Endothelial cell of umbilical vein (primary cell): ENCODE data around the gene SLC5A5. TPM values are rescaled to one million over a fixed set of nuclear protein-coding genes. Genes with fewer than 3 reads are reported as not detected.

Source experiments
- BruUV-seq: library from RNA; stranded (reverse); fragments of 400-500 nt; replicated peaks from 2 replicates; lab custom pipeline; 2021; lab: Mats Ljungman, UMichigan
- CTCF ChIA-PET: fragments of 300-600, 350-600 bp; sonication (Branson Sonifier 250); formaldehyde crosslinking; loops from one replicate; lab custom pipeline; 2021; ENCODE audit warnings: antibody characterized with exemption, inconsistent platforms; lab: Charles Lee
- POLR2A ChIA-PET: fragments of 300-600, 350-600 bp; sonication (Branson Sonifier 250); formaldehyde crosslinking; loops from one replicate; lab custom pipeline; 2021; ENCODE audit warnings: antibody characterized with exemption, inconsistent platforms; lab: Charles Lee
- DNase-seq: peaks from one replicate; pipeline ENCODE4 v3.0.0-alpha.2; 2011; ENCODE audit warnings: low read depth, low spot score
- FAIRE-seq: peaks from 2 replicates; lab custom pipeline; 2011; peaks lifted over from hg19 to GRCh38; lab: Jason Lieb, UNC
- H2AFZ ChIP-seq: 2 replicates; pipeline ENCODE4 v1.6.0; 2012; ENCODE audit warnings: low read depth, low read length, control low read depth, inconsistent platforms
- H3K27ac ChIP-seq: 2 replicates; pipeline ENCODE4 v1.5.1; 2011; ENCODE audit warnings: low read depth, mild to moderate bottlenecking, control low read depth, low read length, moderate library complexity; ENCODE audit not compliant: insufficient read depth
- H3K27me3 ChIP-seq, 2 experiments: 2 replicates each; pipeline versions ENCODE4 v1.6.0 to v1.6.1; 2011; ENCODE audit warnings: low read length in 2 of 2, mixed read lengths in 1 of 2; ENCODE audit not compliant: control insufficient read depth in 2 of 2, insufficient read depth in 2 of 2
- H3K36me3 ChIP-seq, 2 experiments: 2 replicates in 1 of 2; 3 replicates in 1 of 2; pipeline ENCODE4 v1.5.1; 2011; ENCODE audit warnings: low read length in 2 of 2, mild to moderate bottlenecking in 1 of 2, moderate library complexity in 1 of 2; ENCODE audit not compliant: control insufficient read depth in 2 of 2, insufficient read depth in 2 of 2; ENCODE audit errors: extremely low read depth in 1 of 2
- H3K4me1 ChIP-seq: 3 replicates; pipeline ENCODE4 v1.5.1; 2011; ENCODE audit warnings: mild to moderate bottlenecking, low read length; ENCODE audit not compliant: control insufficient read depth, insufficient read depth; ENCODE audit errors: extremely low read depth
- H3K4me2 ChIP-seq: 2 replicates; pipeline ENCODE4 v1.6.1; 2011; ENCODE audit warnings: low read length, control low read depth, mixed read lengths; ENCODE audit not compliant: insufficient read depth
- H3K4me3 ChIP-seq, 3 experiments: fragments of 200-600 bp in 1 of 3; sonication (generic), shearing (Covaris generic) in 1 of 3; replicated peaks in 1 of 3; 2 replicates each; pipeline ENCODE4 v1.5.1; 2011 to 2016; ENCODE audit warnings: control low read depth in 3 of 3, low read length in 3 of 3, mild to moderate bottlenecking in 2 of 3, inconsistent platforms in 1 of 3, low read depth in 1 of 3, moderate library complexity in 1 of 3; ENCODE audit not compliant: insufficient read depth in 1 of 3
- H3K79me2 ChIP-seq: 2 replicates; pipeline ENCODE4 v1.6.0; 2012; ENCODE audit warnings: low read length, inconsistent platforms; ENCODE audit not compliant: control insufficient read depth, insufficient read depth
- H3K9ac ChIP-seq: replicated peaks from 2 replicates; pipeline ENCODE3; 2011; ENCODE audit warnings: low read length, control low read depth; ENCODE audit not compliant: insufficient read depth; ENCODE audit errors: extremely low read depth
- H3K9me1 ChIP-seq: replicated peaks from 3 replicates; pipeline ENCODE4 v1.6.0; 2011; ENCODE audit warnings: mild to moderate bottlenecking, low read length; ENCODE audit not compliant: control insufficient read depth, insufficient read depth; ENCODE audit errors: extremely low read depth
- H3K9me3 ChIP-seq: replicated peaks from 2 replicates; pipeline ENCODE4 v1.5.1; 2012; ENCODE audit warnings: low read length, inconsistent platforms; ENCODE audit not compliant: control insufficient read depth, insufficient read depth
- H4K20me1 ChIP-seq: replicated peaks from 2 replicates; pipeline ENCODE3; 2011; ENCODE audit warnings: mild to moderate bottlenecking, low read length; ENCODE audit not compliant: control insufficient read depth, insufficient read depth; ENCODE audit errors: extremely low read depth
- EZH2 ChIP-seq: IDR thresholded peaks from 2 replicates; pipeline ENCODE4 v1.6.1; 2012; ENCODE audit warnings: borderline replicate concordance, low read depth, mild to moderate bottlenecking, moderate library complexity, low read length, inconsistent platforms; ENCODE audit not compliant: severe bottlenecking
- dilution Hi-C: fragments of 300-500 bp; cut with MboI; formaldehyde crosslinking; loops from one replicate; pipeline ENCODE4 v1.15.0; 2019; ENCODE audit warnings: low sequenced_read_pairs; ENCODE audit not compliant: extremely low pct_ligation_motif_present
- intact Hi-C: fragments of 100-400 bp; cut with micrococcal nuclease; formaldehyde crosslinking; loops from one replicate; pipeline ENCODE4 v1.10.0; 2022
- polyA plus RNA-seq, 4 experiments: library from polyadenylated mRNA; depleted of rRNA in 3 of 4; stranded (reverse) in 3 of 4; unstranded in 1 of 4; fragments of >200 nt; gene quantifications; 2 replicates each; pipeline versions ENCODE4 v1.2.1 to v1.2.3, GENCODE V29; 2011 to 2012; ENCODE audit warnings: missing spikeins in 1 of 4
- total RNA-seq: library from RNA; stranded (reverse); gene quantifications from 2 replicates; pipeline ENCODE4 v1.2.3, GENCODE V29; 2021
- TF ChIP-seq, protein P1 (sequence below), 2 donors: IDR thresholded peaks; 1 replicate in 1 of 2; 2 replicates in 1 of 2; pipeline ENCODE4 v1.5.1; 2011; ENCODE audit warnings: low read length in 2 of 2, mild to moderate bottlenecking in 2 of 2, moderate library complexity in 2 of 2, control low read depth in 1 of 2, inconsistent platforms in 1 of 2, low read depth in 1 of 2; ENCODE audit not compliant: insufficient read depth in 1 of 2; ENCODE audit errors: extremely low read depth in 1 of 2
- TF ChIP-seq, protein P2 (sequence below): IDR thresholded peaks from 2 replicates; pipeline ENCODE4 v1.6.1; 2011; ENCODE audit not compliant: insufficient read depth, insufficient read length

Gene SLC5A5
- total and polyA plus RNA-seq, 2 donors (not counting 3 experiments of a cell fraction or from before 2014, with no cell fraction given) = not detected

DNA sequence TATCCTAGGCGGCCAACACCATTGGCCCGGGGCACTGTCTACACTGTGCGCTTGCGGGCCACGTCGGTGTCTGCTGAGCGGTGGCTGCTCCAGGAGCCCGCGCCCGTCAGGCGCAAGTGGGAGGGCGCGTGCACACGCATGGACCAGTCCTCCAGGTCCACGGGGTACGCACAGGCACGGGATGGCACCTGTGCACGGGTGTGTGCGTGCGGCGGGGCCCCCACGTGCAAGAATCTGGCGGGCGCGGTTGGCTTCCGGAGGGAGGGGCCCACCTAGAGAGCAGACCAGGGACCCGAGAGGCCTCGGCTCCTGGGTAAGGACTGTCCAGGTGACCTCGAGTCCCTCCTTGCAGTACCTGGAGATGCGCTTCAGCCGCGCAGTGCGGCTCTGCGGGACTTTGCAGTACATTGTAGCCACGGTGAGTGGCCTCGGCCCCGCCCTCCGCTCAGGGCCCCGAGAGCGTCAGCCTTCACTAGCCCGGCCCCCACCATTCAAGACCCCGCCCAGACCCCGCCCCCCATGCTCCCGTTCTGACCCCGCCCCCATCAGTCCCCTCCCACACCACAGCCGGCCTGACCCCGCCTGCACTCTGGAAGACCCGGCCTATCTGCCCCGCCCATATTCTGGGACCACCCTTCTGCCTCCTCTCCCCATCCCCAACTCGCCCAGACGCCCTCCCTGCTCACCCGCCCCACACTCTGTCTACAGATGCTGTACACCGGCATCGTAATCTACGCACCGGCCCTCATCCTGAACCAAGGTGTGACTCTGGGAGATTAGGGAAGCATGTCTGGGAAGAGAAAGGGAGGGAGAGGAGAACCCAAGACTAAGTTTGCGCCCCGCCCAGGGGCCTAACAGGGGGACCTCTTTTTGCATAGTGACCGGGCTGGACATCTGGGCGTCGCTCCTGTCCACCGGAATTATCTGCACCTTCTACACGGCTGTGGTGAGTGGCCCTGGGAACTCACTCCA lies 2.3 kb downstream of the SLC5A5 start:
- Histone ChIP-seq H3K27me3 (peaks cover 32 to 44% of the 10 kb centered on the region in 2 experiments), H3K4me2 (no peak overlapping the region), H3K9ac (no peak overlapping the region), H3K27ac (no peak overlapping the region), H3K79me2 (no peaks in the 10 kb centered on the region), H4K20me1 (no peaks in the 10 kb centered on the region), H3K4me1 (no peaks in the 10 kb centered on the region), H3K9me1 (no peaks in the 10 kb centered on the region), H3K9me3 (no peaks in the 10 kb centered on the region), H3K36me3 (no peaks in the 10 kb centered on the region), H2AFZ (peak overlapping the region; percentile 23), H3K4me3 (no peak overlapping the region)
- ChIA-PET CTCF (interaction anchor here (1.5 kb wide), 1 partner anchor 15 kb away, joined by 4 read pairs; the partner anchor contains the start of gene RPL18A), POLR2A (no interaction called here)
- dilution Hi-C loops = no loop called here
- DNase-seq (no peak), FAIRE-seq (no peak)
- TF ChIP-seq, protein P1, sequence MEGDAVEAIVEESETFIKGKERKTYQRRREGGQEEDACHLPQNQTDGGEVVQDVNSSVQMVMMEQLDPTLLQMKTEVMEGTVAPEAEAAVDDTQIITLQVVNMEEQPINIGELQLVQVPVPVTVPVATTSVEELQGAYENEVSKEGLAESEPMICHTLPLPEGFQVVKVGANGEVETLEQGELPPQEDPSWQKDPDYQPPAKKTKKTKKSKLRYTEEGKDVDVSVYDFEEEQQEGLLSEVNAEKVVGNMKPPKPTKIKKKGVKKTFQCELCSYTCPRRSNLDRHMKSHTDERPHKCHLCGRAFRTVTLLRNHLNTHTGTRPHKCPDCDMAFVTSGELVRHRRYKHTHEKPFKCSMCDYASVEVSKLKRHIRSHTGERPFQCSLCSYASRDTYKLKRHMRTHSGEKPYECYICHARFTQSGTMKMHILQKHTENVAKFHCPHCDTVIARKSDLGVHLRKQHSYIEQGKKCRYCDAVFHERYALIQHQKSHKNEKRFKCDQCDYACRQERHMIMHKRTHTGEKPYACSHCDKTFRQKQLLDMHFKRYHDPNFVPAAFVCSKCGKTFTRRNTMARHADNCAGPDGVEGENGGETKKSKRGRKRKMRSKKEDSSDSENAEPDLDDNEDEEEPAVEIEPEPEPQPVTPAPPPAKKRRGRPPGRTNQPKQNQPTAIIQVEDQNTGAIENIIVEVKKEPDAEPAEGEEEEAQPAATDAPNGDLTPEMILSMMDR (IDR thresholded peaks at IDR 0.05; ENCODE audit: extremely low read depth in 1 of 2, insufficient read depth in 1 of 2, low read depth in 1 of 2, low read length in 2 of 2) = no peak
- TF ChIP-seq, protein P2, sequence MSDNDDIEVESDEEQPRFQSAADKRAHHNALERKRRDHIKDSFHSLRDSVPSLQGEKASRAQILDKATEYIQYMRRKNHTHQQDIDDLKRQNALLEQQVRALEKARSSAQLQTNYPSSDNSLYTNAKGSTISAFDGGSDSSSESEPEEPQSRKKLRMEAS = no peak
- peak; percentile 62 for TF ChIP-seq EZH2
- intact Hi-C loops = no loop called here
- no TSS peak for BruUV-seq
